Measurements from ENCODE around the gene SPACDR. TPM values are rescaled to one million over a fixed set of nuclear protein-coding genes. Genes with fewer than 3 reads are reported as not detected.

SPACDR gene
- total RNA-seq, 2 experiments from 2014 or later = 2.7 to 3.6 TPM

DNA sequence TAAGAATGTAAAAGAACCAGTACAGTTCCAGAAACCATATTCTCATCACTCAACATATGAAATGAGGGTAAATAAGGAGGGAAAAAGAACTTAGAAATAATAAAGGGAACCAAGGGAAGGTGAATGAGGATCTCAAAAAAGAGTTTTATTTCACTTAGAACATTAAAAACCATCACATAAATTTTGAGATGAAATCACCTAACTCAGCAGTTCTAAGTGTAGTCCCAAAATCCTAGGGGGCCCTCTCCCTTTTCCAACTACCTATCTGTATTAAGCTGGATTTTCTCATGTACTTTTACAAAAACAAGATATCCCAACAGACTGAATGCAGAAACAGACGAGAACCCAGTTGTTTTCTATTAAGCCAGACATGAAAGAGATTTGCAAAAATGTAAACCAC, 38.7 kb downstream of the SPACDR start:
- peaks cover 7% of the 10 kb centered on the region for H3K4me1 Mint-ChIP-seq (ENCODE audit: low read depth)
- H3K27me3 Mint-ChIP-seq (ENCODE audit: low read depth) = peaks cover 6% of the 10 kb centered on the region
- H3K36me3 Mint-ChIP-seq (ENCODE audit: low read depth) = peaks cover 11% of the 10 kb centered on the region
- H3K4me3 Mint-ChIP-seq = no peak overlapping the region
- ATAC-seq (no peak), DNase-seq (no peak)
- H3K9me3 Mint-ChIP-seq (ENCODE audit: insufficient read depth) = peaks cover 3% of the 10 kb centered on the region
- ChIA-PET POLR2A (no interaction called here), CTCF (interaction anchor here (1.7 kb wide), 1 partner anchor 18 kb away, joined by 7 read pairs; no protein-coding TSS in a partner anchor)
- H3K27ac Mint-ChIP-seq = no peak overlapping the region

DNA sequence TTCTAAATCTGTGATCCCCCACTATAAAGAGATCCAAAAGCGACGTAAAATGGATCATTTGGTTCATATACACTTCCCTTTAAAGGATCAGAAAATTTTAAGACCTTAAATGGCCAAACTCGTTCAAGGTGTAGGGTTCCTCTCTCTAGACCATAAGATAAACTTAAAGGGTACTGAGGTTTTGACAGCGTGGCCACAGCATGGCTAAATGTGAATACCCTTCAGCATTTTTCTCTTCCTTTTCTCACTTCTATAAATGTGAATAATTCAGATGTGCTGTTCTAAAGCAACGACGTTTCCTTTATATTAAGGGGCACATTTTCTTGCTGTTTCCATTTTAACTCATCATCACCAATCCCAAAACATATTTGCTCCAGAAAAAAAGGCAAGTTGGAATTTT, 40.7 kb downstream of the SPACDR start:
- peaks cover 6% of the 10 kb centered on the region for H3K27me3 Mint-ChIP-seq (ENCODE audit: low read depth)
- peaks cover 7% of the 10 kb centered on the region for H3K4me1 Mint-ChIP-seq (ENCODE audit: low read depth)
- peaks cover 3% of the 10 kb centered on the region for H3K36me3 Mint-ChIP-seq (ENCODE audit: low read depth)
- ATAC-seq (no peak), DNase-seq (no peak)
- H3K9me3 Mint-ChIP-seq (ENCODE audit: insufficient read depth) = peaks cover 3% of the 10 kb centered on the region
- H3K27ac Mint-ChIP-seq = no peak overlapping the region
- H3K4me3 Mint-ChIP-seq = no peak overlapping the region
- ChIA-PET CTCF (interaction anchor here (0.7 to 4.1 kb wide), 2 partner anchors 9 to 16 kb away, joined by 4 to 34 read pairs; no protein-coding TSS in a partner anchor), POLR2A (no interaction called here)

DNA sequence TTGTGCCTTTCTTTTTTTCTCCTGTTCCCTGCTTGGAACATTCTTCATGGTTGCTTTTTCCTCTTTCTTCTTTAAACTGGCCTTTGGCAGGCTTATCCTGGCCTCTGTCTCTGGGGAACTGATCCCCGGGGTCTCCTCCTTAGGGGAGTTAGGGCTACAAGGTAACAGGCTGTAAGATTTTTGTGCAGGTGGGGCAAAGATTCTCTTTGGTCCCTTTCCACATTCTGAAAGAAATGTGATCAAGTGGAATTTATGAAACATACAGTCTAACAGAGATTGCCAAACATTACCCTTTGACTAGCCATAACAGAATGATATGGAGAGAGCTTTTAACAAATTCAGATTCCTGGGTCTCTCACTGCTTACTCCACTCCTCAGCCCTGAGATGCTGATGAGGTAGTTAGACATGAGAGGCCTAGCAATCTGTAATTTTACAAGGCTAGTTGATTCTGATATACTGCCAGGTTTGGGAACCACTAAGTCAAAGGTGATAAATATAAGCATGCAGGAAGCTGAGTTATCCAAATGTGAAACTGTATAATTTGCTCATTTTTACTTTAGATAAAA, 44.3 kb downstream of the SPACDR start:
- CTCF ChIA-PET = interaction anchor here (0.6 to 4.1 kb wide), 3 partner anchors 9 to 506 kb away, joined by 3 to 34 read pairs (median 3); partner anchors contain the start of gene ZCWPW1
- DNase-seq (no peak), ATAC-seq (no peak)
- peaks cover 3% of the 10 kb centered on the region for H3K27me3 Mint-ChIP-seq (ENCODE audit: low read depth)
- POLR2A ChIA-PET = interaction anchor here (1.3 kb wide), 1 partner anchor 9 kb away, joined by 6 read pairs; the partner anchor contains the start of gene ZCWPW1
- no peaks in the 10 kb centered on the region for H3K4me1 Mint-ChIP-seq (ENCODE audit: low read depth)
- H3K9me3 Mint-ChIP-seq (ENCODE audit: insufficient read depth) = no peaks in the 10 kb centered on the region
- H3K4me3 Mint-ChIP-seq = no peak overlapping the region
- H3K27ac Mint-ChIP-seq = no peak overlapping the region
- H3K36me3 Mint-ChIP-seq (ENCODE audit: low read depth) = no peaks in the 10 kb centered on the region

DNA sequence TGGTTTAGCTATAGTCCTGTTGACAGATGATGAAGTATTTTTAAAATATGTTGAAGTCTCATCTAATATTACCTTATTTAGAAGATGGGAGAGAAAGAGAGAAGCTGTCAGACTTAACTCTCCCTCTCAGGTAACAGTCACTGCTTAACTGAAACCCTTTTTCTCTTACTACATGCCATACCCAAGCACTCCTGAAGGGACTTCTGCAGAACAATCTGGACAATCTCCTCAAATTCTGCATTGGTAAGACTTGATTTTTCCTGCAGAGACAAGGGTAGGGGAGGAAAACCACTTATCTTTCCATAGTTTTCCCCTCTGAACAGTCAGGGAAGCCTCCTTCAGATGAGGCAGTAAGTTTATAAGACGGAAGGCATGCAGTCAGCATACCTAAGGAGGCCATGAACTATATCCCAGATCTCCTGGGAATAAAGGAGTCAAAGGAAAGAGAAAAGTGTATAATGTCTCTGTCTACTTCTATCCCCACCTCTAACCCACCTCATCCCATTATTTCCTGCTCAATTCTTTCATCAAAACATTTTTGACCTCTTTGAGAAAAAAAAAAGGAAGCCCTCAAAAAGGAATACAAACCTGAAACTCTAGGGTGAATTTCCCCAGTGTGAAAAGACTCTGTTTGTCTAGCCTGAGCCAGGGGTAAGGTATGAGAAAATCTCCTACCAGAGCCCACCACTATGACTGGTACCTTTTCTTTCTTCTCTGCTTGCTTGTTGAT, 45.0 kb downstream of the SPACDR start:
- no peaks in the 10 kb centered on the region for H3K9me3 Mint-ChIP-seq (ENCODE audit: insufficient read depth)
- no peak overlapping the region for H3K4me3 Mint-ChIP-seq
- no peak overlapping the region for H3K27ac Mint-ChIP-seq
- POLR2A ChIA-PET = no interaction called here
- H3K4me1 Mint-ChIP-seq (ENCODE audit: low read depth) = peaks cover 1% of the 10 kb centered on the region
- H3K27me3 Mint-ChIP-seq (ENCODE audit: low read depth) = peaks cover 3% of the 10 kb centered on the region
- H3K36me3 Mint-ChIP-seq (ENCODE audit: low read depth) = no peaks in the 10 kb centered on the region
- CTCF ChIA-PET = interaction anchor here (4.1 kb wide), 1 partner anchor 12 kb away, joined by 34 read pairs; no protein-coding TSS in a partner anchor
- ATAC-seq (no peak), DNase-seq (no peak)

DNA sequence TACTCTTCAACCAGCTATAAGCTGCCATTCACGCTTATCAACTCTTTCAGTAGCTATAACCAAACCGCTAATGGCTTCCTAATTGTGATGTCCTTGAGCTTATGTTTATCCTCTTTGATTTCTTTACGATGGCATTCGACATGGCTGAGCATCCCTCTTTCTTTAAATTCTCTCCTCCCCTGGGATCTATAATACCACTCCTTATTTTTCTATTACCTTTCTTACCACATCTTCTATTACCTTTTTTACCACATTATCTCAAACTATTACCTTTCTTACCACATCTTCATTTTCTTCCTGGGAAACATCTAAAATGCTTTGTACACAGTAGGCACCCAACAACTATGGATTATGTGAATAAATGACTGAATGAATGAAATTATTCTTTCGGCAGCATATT, 48.6 kb downstream of the SPACDR start:
- ATAC-seq (no peak), DNase-seq (no peak)
- POLR2A ChIA-PET = interaction anchor here (0.9 kb wide), 1 partner anchor 21 kb away, joined by 3 read pairs; no protein-coding TSS in a partner anchor
- Mint-ChIP-seq H3K27me3 (ENCODE audit: low read depth) (peaks cover 7% of the 10 kb centered on the region), H3K4me1 (ENCODE audit: low read depth) (peaks cover 14% of the 10 kb centered on the region), H3K9me3 (ENCODE audit: insufficient read depth) (no peaks in the 10 kb centered on the region), H3K27ac (no peak overlapping the region), H3K36me3 (ENCODE audit: low read depth) (no peaks in the 10 kb centered on the region), H3K4me3 (no peak overlapping the region)
- CTCF ChIA-PET = interaction anchor here (2.6 kb wide), 2 partner anchors 9 to 12 kb away, joined by 8 to 12 read pairs; no protein-coding TSS in a partner anchor

DNA sequence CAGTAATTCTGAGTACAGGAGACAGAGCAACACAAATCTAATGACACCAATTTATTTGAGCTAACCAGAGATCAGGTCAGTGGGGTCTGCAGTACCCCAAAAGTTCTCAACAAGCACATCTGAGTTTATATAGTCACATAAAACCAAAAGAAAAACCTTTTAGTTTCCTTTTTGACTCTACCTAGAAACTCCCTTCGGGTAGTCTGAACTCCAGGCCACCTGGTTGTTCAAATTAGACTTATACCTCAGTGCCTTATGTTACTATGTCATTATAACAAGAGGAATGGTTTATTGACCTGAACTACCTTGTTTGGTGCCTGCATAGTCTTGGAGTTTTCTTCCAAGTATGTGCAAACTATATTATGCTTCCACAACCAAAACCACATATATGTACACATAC, 50.2 kb downstream of the SPACDR start:
- ATAC-seq (peak; percentile 36), DNase-seq (no peak)
- H3K4me1 Mint-ChIP-seq (ENCODE audit: low read depth) = peaks cover 14% of the 10 kb centered on the region
- H3K9me3 Mint-ChIP-seq (ENCODE audit: insufficient read depth) = no peaks in the 10 kb centered on the region
- CTCF ChIA-PET = interaction anchor here (1.5 to 2.6 kb wide), 3 partner anchors 9 to 281 kb away, joined by 4 to 8 read pairs (median 5); no protein-coding TSS in a partner anchor
- H3K27me3 Mint-ChIP-seq (ENCODE audit: low read depth) = peaks cover 4% of the 10 kb centered on the region
- no peak overlapping the region for H3K4me3 Mint-ChIP-seq
- no peak overlapping the region for H3K27ac Mint-ChIP-seq
- H3K36me3 Mint-ChIP-seq (ENCODE audit: low read depth) = no peaks in the 10 kb centered on the region
- POLR2A ChIA-PET = interaction anchor here (0.7 kb wide), 1 partner anchor 49 kb away, joined by 3 read pairs; no protein-coding TSS in a partner anchor

DNA sequence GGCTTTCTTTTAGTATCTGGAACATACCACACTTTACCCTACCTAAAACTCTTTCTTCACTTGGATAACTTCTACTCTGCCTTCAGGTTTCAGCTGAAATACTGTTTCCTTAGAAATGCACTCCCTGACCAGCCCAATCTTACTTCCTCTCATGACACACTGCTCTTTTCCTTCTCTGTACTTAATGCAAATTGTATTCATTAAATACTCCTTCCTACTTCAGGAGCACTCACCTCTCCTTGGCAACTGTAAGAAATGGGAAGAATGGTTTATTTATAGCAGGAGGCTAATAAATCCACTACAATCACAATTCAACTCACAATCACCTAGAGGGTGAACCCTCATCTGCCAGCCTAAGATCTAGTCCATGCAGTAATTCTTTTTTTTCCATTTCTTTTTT, 50.7 kb downstream of the SPACDR start:
- ChIA-PET CTCF (interaction anchor here (1.5 kb wide), 2 partner anchors 9 to 281 kb away, joined by 4 to 5 read pairs; no protein-coding TSS in a partner anchor), POLR2A (no interaction called here)
- H3K27me3 Mint-ChIP-seq (ENCODE audit: low read depth) = peaks cover 4% of the 10 kb centered on the region
- peaks cover 14% of the 10 kb centered on the region for H3K4me1 Mint-ChIP-seq (ENCODE audit: low read depth)
- H3K4me3 Mint-ChIP-seq = no peak overlapping the region
- H3K36me3 Mint-ChIP-seq (ENCODE audit: low read depth) = no peaks in the 10 kb centered on the region
- H3K27ac Mint-ChIP-seq = no peak overlapping the region
- no peaks in the 10 kb centered on the region for H3K9me3 Mint-ChIP-seq (ENCODE audit: insufficient read depth)
- DNase-seq (no peak), ATAC-seq (peak; percentile 39)

DNA sequence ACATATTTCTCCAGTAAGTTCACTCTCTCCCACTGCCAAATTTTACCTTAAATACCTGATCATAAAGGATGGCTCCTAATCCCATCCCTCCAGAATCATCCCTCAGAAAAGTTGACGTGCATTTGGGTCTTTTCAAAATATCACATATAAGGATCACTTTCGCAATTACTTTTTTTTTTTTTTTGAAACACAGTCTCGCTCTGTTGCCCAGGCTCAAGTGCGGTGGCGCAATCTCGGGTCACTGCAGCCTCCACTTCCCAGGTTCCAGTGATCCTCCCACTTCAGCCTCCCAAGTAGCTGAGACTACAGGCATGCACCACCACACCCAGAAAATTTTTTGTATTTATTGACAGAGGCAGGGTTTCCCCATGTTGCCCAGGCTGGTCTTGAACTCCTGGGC, 53.0 kb downstream of the SPACDR start:
- ChIA-PET CTCF (interaction anchor here (1.3 to 1.4 kb wide), 2 partner anchors 14 to 24 kb away, joined by 3 to 4 read pairs; no protein-coding TSS in a partner anchor), POLR2A (no interaction called here)
- Mint-ChIP-seq H3K9me3 (ENCODE audit: insufficient read depth) (no peaks in the 10 kb centered on the region), H3K4me1 (ENCODE audit: low read depth) (peaks cover 17% of the 10 kb centered on the region), H3K36me3 (ENCODE audit: low read depth) (no peaks in the 10 kb centered on the region), H3K27ac (no peak overlapping the region), H3K4me3 (no peak overlapping the region), H3K27me3 (ENCODE audit: low read depth) (peaks cover 6% of the 10 kb centered on the region)
- ATAC-seq (no peak), DNase-seq (no peak)

DNA sequence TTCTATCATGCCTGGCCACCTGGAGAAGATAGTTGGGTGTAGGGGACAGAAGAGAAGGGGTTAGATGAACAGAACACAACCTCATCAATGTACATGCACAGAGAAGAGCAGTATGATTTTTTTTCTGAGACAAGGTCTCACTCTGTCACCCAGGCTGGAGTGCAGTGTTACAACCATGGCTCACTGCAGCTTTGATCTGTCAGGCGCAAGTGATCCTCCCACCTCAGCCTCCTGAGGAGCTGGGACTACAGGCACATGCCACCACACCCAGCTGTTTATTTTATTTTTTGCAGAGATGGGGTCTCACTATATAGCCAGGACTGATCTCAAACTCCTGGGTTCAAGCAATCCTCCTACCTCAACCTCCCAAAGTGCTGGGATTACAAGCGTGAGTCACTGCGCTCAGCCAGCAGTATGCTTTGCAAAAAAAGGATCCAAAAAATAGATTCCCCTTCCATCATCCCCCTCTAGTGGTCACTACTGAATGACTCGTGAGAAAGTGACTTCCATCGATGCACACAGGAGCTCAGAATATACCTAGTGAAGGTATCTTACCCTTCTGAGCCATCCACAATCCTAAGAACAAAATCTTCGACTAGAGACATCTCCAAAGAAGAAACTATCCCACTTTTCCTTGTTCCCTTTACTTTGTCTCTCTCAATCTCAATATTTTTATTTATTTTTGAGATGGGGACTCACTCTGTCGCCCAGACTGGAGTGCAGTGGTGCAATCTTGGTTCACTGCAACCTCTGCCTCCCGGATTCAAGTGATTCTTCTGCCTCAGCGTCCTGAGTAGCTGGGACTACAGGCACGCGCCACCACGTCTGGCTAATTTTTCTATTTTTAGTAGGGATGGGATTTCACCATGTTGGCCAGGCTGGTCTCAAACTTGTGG, 56.5 kb downstream of the SPACDR start:
- no peak overlapping the region for H3K27ac Mint-ChIP-seq

DNA sequence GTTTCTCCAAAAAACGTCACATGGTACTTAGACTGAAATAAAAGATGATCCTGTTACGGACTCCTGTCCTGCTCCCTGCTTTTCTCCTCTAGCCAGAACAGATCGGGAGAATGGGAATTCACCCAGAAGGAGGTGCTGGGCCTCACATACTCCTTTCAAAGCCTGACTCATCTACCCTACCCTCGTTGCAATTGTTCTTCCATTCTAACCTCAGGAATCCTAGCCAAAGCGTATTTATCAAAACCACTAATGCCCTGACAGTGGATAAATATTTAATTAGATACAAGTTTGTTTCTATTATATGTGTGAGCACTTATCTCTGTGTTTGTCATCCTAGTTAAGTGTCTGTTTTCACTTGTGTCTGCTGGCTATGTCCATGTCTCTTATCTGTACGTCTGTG, 57.3 kb downstream of the SPACDR start:
- DNase-seq (no peak), ATAC-seq (no peak)
- H3K36me3 Mint-ChIP-seq (ENCODE audit: low read depth) = no peaks in the 10 kb centered on the region
- H3K4me1 Mint-ChIP-seq (ENCODE audit: low read depth) = peaks cover 3% of the 10 kb centered on the region
- POLR2A ChIA-PET = interaction anchor here (0.9 to 1.3 kb wide), 3 partner anchors 22 to 221 kb away, joined by 3 to 5 read pairs (median 3); partner anchors contain the start of gene ZCWPW1
- CTCF ChIA-PET = interaction anchor here (1.2 to 4.0 kb wide), 22 partner anchors 8 to 317 kb away, joined by 3 to 34 read pairs (median 7); partner anchors contain the start of genes MEPCE, MOSPD3, PILRA and ZCWPW1
- no peak overlapping the region for H3K4me3 Mint-ChIP-seq
- H3K27me3 Mint-ChIP-seq (ENCODE audit: low read depth) = peaks cover 11% of the 10 kb centered on the region
- no peaks in the 10 kb centered on the region for H3K9me3 Mint-ChIP-seq (ENCODE audit: insufficient read depth)
- no peak overlapping the region for H3K27ac Mint-ChIP-seq

More for the DNA sequence above, 56.5 kb downstream of the SPACDR start:
- H3K36me3 Mint-ChIP-seq (ENCODE audit: low read depth) = no peaks in the 10 kb centered on the region
- peak; percentile 66 for DNase-seq
- H3K4me1 Mint-ChIP-seq (ENCODE audit: low read depth) = peaks cover 5% of the 10 kb centered on the region
- peak; percentile 92 for ATAC-seq
- H3K4me3 Mint-ChIP-seq = no peak overlapping the region
- peaks cover 12% of the 10 kb centered on the region for H3K27me3 Mint-ChIP-seq (ENCODE audit: low read depth)
- H3K9me3 Mint-ChIP-seq (ENCODE audit: insufficient read depth) = no peaks in the 10 kb centered on the region
- CTCF ChIA-PET = interaction anchor here (0.6 to 4.0 kb wide), 33 partner anchors 8 to 318 kb away, joined by 3 to 34 read pairs (median 5); partner anchors contain the start of genes LAMTOR4, MEPCE, MOSPD3 and PILRA
- POLR2A ChIA-PET = interaction anchor here (0.9 to 1.3 kb wide), 3 partner anchors 21 to 222 kb away, joined by 3 to 5 read pairs (median 3); partner anchors contain the start of gene ZCWPW1

All from activated CD8-positive, alpha-beta T cell treated with anti-CD3 and anti-CD28 coated beads, Interleukin-2, amount 10 ng/mL, durations not matched to agents 7 days and 5 days (primary cell).